OCI-LY7 (cell line): ENCODE data around the gene MAGEB17.

ENCODE experiments used
- EZH2phosphoT487 ChIP-seq: fragments of 200-600 bp; sonication (generic); IDR thresholded peaks from 2 replicates; pipeline ENCODE4 v1.6.1; 2018; ENCODE audit warnings: low read depth, borderline replicate concordance, mild to moderate bottlenecking, mixed run types, antibody characterized with exemption, low read length, moderate library complexity, mixed read lengths
- TF ChIP-seq, protein P1 (sequence below): fragments of 200-600 bp; sonication (generic); conservative IDR thresholded peaks from 2 replicates; pipeline ENCODE4 v1.5.1; 2014; ENCODE audit warnings: mild to moderate bottlenecking, antibody characterized with exemption, low read length, moderate library complexity, mixed read lengths

DNA sequence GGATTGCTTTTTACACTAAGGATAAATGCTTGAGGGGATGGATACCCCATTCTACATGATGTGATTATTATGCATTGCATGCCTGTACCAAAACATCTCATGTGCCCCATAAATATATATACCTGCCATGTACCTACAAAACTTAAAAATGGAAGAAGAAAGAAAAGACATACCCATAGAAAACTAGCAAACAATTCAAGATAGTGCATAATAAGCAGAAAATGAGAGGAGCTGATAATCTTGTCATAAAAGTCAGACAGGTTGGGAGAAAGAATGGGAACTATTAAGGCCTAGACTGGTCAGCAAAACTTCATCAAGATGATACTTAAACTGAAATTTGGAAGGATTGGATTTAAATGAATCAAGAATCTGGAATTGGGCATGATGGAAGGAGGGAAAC lies 21.6 kb upstream of the MAGEB17 start:
- TF ChIP-seq, protein P1, sequence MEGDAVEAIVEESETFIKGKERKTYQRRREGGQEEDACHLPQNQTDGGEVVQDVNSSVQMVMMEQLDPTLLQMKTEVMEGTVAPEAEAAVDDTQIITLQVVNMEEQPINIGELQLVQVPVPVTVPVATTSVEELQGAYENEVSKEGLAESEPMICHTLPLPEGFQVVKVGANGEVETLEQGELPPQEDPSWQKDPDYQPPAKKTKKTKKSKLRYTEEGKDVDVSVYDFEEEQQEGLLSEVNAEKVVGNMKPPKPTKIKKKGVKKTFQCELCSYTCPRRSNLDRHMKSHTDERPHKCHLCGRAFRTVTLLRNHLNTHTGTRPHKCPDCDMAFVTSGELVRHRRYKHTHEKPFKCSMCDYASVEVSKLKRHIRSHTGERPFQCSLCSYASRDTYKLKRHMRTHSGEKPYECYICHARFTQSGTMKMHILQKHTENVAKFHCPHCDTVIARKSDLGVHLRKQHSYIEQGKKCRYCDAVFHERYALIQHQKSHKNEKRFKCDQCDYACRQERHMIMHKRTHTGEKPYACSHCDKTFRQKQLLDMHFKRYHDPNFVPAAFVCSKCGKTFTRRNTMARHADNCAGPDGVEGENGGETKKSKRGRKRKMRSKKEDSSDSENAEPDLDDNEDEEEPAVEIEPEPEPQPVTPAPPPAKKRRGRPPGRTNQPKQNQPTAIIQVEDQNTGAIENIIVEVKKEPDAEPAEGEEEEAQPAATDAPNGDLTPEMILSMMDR, result no peak
- TF ChIP-seq EZH2phosphoT487, result no peak
